ENCODE results near the gene ZNF524.

ZNF524 gene

DNA sequence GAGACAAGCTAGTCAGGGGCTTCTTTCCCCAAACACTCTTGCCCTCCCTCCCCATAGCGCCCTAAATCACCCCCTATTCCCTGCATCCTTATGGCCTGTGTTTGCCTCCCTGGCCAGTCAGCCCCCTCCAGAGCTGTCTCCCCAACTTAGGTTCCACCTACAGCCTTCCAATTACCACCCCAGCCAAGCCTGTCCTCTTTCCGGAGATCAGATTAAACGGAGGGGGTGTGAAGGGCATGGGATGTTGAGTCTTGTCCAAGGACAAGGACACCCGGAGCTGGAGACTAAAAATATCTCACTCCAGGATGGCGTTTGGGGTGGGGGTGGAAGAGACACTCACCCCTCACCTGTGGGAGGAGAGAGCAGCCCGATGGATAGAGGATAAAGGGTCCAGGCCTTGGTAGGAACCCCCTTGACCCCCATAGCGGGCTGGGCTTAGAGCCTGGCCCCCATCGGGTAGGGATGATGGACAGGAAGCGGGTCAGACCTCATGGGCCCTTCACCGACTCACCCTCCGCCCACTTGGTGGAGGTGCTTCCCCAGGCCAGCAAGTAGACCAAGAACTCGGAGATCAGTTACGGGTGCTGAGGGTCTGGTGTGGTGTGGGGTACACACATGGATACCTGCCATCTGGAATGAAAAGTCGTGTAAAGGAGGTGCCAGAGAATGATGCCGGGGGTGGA, 11.4 kb downstream of the ZNF524 start:
- H3K4me3 ChIP-seq (ENCODE audit: low read depth, low read length), result no peak overlapping the region
- TF ChIP-seq, protein P1, sequence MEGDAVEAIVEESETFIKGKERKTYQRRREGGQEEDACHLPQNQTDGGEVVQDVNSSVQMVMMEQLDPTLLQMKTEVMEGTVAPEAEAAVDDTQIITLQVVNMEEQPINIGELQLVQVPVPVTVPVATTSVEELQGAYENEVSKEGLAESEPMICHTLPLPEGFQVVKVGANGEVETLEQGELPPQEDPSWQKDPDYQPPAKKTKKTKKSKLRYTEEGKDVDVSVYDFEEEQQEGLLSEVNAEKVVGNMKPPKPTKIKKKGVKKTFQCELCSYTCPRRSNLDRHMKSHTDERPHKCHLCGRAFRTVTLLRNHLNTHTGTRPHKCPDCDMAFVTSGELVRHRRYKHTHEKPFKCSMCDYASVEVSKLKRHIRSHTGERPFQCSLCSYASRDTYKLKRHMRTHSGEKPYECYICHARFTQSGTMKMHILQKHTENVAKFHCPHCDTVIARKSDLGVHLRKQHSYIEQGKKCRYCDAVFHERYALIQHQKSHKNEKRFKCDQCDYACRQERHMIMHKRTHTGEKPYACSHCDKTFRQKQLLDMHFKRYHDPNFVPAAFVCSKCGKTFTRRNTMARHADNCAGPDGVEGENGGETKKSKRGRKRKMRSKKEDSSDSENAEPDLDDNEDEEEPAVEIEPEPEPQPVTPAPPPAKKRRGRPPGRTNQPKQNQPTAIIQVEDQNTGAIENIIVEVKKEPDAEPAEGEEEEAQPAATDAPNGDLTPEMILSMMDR (IDR thresholded peaks at IDR 0.05; ENCODE audit: borderline replicate concordance, insufficient read depth, low read depth, low read length), result no peak

- TF ChIP-seq, protein P1 (IDR thresholded peaks at IDR 0.05; ENCODE audit: borderline replicate concordance, insufficient read depth, low read depth, low read length), result no peak
Measured at GRCh38 chr19:55611983-55612645, 12.0 kb downstream of the ZNF524 start.

DNA sequence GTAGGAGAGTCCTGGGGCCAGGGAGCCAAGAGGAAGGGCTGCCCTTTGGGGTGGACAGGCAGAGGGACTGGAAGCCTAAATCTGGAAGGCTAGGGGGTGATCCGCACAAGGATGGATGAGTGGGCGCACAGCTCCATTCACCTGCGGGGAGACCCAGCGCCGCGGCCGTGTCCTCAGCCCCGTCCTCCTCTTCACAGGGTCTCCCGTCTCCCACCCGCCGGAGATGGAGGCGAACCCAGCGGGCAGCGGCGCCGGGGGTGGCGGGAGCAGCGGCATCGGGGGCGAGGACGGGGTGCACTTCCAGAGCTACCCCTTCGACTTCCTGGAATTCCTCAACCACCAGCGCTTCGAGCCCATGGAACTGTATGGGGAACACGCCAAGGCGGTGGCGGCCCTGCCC, 13.3 kb downstream of the ZNF524 start:
- no peak overlapping the region for H3K4me3 ChIP-seq (ENCODE audit: low read depth, low read length)
- TF ChIP-seq, protein P1 (IDR thresholded peaks at IDR 0.05; ENCODE audit: borderline replicate concordance, insufficient read depth, low read depth, low read length), result no peak

More at GRCh38 chr19:55611983-55612645, 12.0 kb downstream of the ZNF524 start:
- H3K4me3 ChIP-seq (ENCODE audit: low read depth, low read length), result no peak overlapping the region

DNA sequence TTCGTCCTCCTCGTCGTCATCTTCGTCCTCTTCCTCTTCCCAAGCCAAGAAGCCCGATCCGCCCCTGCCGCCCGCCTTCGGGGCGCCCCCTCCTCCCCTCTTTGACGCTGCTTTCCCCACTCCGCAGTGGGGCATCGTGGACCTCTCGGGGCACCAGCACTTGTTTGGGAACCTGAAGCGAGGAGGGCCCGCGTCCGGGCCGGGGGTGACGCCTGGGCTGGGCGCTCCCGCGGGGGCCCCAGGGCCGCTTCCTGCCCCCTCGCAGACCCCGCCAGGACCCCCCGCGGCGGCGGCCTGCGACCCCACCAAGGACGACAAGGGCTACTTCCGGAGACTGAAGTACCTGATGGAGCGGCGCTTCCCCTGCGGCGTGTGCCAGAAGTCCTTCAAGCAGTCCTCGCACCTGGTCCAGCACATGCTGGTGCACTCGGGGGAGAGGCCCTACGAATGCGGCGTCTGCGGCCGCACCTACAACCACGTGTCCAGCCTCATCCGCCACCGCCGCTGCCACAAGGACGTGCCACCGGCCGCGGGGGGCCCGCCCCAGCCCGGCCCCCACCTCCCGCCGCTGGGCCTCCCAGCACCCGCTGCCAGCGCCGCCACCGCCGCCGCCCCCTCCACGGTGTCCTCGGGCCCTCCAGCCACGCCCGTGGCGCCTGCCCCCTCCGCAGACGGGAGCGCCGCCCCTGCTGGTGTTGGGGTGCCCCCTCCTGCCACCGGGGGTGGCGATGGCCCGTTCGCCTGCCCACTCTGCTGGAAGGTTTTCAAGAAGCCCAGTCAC, 14.0 kb downstream of the ZNF524 start:
- TF ChIP-seq, protein P1 (IDR thresholded peaks at IDR 0.05; ENCODE audit: borderline replicate concordance, insufficient read depth, low read depth, low read length), result no peak
- no peak overlapping the region for H3K4me3 ChIP-seq (ENCODE audit: low read depth, low read length)

DNA sequence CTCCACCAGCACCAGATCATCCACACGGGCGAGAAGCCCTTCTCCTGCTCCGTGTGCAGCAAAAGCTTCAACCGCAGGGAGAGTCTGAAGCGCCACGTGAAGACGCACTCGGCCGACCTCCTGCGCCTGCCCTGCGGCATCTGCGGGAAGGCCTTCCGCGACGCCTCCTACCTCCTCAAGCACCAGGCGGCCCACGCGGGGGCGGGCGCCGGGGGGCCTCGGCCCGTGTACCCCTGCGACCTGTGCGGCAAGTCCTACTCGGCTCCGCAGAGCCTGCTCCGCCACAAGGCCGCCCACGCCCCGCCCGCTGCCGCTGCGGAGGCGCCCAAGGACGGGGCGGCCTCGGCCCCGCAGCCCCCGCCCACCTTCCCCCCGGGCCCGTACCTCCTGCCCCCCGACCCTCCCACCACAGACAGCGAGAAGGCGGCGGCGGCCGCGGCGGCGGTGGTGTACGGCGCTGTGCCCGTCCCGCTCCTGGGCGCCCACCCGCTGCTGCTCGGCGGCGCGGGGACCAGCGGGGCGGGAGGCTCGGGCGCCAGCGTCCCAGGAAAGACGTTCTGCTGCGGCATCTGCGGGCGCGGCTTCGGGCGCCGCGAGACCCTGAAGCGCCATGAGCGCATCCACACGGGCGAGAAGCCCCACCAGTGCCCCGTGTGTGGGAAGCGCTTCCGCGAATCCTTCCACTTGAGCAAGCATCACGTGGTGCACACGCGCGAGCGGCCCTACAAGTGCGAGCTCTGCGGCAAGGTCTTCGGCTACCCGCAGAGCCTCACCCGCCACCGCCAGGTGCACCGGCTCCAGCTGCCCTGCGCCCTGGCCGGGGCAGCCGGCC, 14.8 kb downstream of the ZNF524 start:
- no peak overlapping the region for H3K4me3 ChIP-seq (ENCODE audit: low read depth, low read length)
- TF ChIP-seq, protein P1 (IDR thresholded peaks at IDR 0.05; ENCODE audit: borderline replicate concordance, insufficient read depth, low read depth, low read length), result no peak

DNA sequence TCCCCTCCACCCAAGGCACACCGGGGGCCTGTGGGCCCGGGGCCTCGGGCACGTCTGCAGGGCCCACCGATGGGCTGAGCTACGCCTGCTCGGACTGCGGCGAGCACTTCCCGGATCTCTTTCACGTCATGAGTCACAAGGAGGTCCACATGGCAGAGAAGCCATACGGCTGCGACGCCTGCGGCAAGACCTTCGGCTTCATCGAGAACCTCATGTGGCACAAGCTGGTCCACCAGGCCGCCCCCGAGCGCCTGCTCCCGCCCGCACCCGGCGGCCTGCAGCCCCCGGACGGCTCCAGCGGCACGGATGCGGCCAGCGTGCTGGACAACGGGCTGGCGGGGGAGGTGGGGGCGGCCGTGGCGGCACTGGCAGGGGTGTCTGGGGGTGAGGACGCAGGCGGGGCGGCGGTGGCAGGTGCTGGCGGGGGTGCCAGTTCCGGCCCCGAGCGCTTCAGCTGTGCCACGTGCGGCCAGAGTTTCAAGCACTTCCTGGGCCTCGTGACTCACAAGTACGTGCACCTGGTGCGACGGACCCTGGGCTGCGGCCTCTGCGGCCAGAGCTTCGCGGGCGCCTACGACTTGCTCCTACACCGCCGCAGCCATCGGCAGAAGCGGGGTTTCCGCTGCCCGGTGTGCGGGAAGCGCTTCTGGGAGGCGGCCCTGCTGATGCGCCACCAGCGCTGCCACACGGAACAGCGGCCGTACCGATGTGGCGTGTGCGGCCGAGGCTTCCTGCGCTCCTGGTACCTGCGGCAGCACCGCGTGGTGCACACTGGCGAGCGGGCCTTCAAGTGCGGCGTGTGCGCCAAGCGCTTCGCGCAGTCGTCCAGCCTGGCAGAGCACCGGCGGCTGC, 15.7 kb downstream of the ZNF524 start:
- TF ChIP-seq, protein P1 (IDR thresholded peaks at IDR 0.05; ENCODE audit: borderline replicate concordance, insufficient read depth, low read depth, low read length), result no peak
- H3K4me3 ChIP-seq (ENCODE audit: low read depth, low read length), result no peak overlapping the region

All from GM12875 (cell line).